ENCODE data around the gene TMEM232.
"Not testable (repeated sequence)": the region's sequence is repeated elsewhere in the genome, so short reads cannot be mapped to it uniquely, and the experiment has no call there.

The TMEM232 gene

GRCh38 chr5:110705349-110705748 lies 21.1 kb downstream of the TMEM232 start:
- no peak for DNase-seq

- DNase-seq: no peak
Measured at GRCh38 chr5:110703481-110703880, 23.0 kb downstream of the TMEM232 start.

GRCh38 chr5:110702704-110703103 lies 23.8 kb downstream of the TMEM232 start:
- DNase-seq: no peak

GRCh38 chr5:110702300-110702699 lies 24.2 kb downstream of the TMEM232 start:
- no peak for DNase-seq

GRCh38 chr5:110692669-110693068 lies 33.8 kb downstream of the TMEM232 start:
- not testable (repeated sequence) for DNase-seq

- not testable (repeated sequence) for DNase-seq
Measured at GRCh38 chr5:110690587-110690986, 35.9 kb downstream of the TMEM232 start.

GRCh38 chr5:110687485-110687884 lies 39.0 kb downstream of the TMEM232 start:
- DNase-seq: no peak

GRCh38 chr5:110686270-110686669 lies 40.2 kb downstream of the TMEM232 start:
- DNase-seq: no peak

- DNase-seq: no peak
Measured at GRCh38 chr5:110681953-110682352, 44.5 kb downstream of the TMEM232 start.

- no peak for DNase-seq
Measured at GRCh38 chr5:110681109-110681508, 45.4 kb downstream of the TMEM232 start.

- not testable (repeated sequence) for DNase-seq
Measured at GRCh38 chr5:110676554-110676953, 49.9 kb downstream of the TMEM232 start.

GRCh38 chr5:110665184-110665726 lies 61.2 kb downstream of the TMEM232 start:
- DNase-seq: no peak

GRCh38 chr5:110663525-110663924 lies 62.9 kb downstream of the TMEM232 start:
- DNase-seq: no peak

- DNase-seq: no peak
Measured at GRCh38 chr5:110658006-110658405, 68.5 kb downstream of the TMEM232 start.

- DNase-seq: no peak
Measured at GRCh38 chr5:110653231-110653970, 73.1 kb downstream of the TMEM232 start.

GRCh38 chr5:110651507-110651906 lies 75.0 kb downstream of the TMEM232 start:
- DNase-seq: no peak

GRCh38 chr5:110644357-110644756 lies 82.1 kb downstream of the TMEM232 start:
- no peak for DNase-seq

GRCh38 chr5:110638970-110639902 lies 87.2 kb downstream of the TMEM232 start:
- DNase-seq: no peak

GRCh38 chr5:110634475-110634874 lies 92.0 kb downstream of the TMEM232 start:
- no peak for DNase-seq

GRCh38 chr5:110631236-110631635 lies 95.2 kb downstream of the TMEM232 start:
- no peak for DNase-seq

GRCh38 chr5:110630350-110630749 lies 96.1 kb downstream of the TMEM232 start:
- DNase-seq: no peak

GRCh38 chr5:110625376-110625999 lies 101.0 kb downstream of the TMEM232 start:
- peak in 1 of 2 experiments; percentile 70 for DNase-seq

GRCh38 chr5:110623874-110624273 lies 102.6 kb downstream of the TMEM232 start:
- DNase-seq: peak in 1 of 2 experiments; percentile 4
